OCI-M2 (cell line): ENCODE measurements around the gene ACLY.
A peak's percentile ranks its signal among the peaks of the same experiment; 100 is the strongest.
"Not testable (repeated sequence)": the region's sequence is repeated elsewhere in the genome, so short reads cannot be mapped to it uniquely, and the experiment has no call there.

Experiments
- DNase-seq: peaks from one replicate; lab custom pipeline; 2025; ENCODE audit not compliant: unreplicated experiment; lab: John Stamatoyannopoulos, UW

ACLY gene

DNA sequence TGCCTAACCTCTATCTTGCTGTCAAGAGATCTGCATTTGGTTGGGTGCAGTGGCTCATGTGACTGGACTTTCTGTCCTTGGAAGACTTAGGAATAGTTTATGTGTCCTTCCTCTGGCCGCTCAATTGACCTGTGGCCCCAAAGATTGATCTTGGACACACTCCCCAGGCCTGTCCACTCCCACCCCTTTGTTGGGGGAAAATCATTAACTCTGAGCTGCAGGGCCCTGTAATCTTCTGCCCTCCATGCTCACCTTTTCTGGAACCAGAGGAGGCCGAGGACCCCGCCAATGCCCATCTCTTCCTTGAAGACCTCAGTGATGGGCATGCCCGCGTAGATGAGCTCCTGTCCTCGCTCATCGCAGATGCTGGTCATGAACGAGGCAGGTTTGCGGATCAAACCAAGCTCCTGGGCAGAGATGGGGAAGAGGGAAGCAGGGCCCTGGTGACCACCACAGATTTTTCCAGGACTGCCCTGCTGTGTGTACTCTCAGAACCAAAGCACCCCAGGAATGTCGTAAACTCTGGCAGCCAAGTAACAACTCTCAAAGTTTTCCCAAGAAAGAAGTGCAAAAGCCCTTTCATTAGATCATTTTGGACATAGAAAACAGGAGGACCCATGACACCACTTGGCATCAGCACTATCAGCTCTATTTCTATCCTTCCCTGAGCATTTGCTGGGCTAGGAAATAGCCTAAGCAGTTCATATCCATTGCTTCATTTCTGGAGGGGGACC, 45.0 kb downstream of the ACLY start:
- DNase-seq, result no peak

DNA sequence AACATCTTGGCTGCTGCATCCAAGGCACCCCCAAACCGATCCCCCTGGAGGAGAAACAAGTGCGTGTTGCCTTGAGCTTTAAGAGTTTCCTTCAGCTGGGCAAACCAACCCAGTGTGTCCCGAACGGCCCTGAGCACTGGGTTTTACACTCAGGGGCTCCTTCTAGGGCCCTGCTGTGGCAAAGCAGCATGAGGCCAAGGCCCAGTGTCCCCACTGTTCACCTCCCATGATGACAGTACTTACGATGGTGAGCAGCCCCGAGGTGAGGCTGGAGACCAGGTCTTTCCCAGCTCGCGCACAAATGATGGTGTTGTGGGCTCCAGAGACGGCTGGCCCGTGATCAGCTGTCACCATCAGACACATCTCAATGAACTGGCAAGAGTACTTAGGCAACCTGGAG, 47.0 kb downstream of the ACLY start:
- DNase-seq, result no peak

DNA sequence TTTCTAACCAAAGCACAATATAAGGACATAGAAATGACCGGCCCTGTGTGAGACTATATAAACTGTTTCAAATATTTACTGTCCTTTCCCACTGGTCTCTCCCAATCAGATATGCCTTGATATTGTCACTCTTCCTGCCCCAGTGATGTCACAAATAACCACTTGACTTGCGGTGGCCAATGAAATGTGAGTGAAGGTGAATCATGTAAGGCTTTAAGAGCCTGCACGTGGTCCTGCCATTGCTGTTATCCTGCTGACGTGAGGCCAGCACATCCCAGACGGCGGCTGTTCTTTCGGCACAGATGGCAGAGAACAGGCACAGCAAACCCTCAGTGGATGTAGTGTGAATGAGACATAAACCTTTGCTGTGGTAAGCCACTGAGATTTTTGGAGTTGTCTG, 48.1 kb downstream of the ACLY start:
- DNase-seq, result no peak

DNA sequence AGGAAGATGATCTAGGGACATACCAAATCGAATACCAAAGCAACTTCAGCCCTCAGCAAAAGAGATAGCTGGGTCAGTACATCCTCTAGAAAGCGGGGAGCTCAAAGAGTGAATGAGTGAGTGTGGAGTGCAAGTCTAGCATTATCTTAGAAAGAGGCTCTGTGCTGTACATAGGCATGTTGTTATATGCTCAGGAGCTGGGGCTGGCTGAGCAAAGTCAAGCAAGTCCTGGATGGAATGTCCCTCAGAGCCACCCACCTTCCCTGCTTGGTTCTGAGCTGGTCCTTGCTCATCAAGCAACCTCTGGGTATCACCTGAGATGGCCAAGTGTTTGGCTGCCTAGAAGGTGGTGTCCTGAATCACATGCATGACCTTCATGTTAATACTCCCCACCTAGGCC, 48.7 kb downstream of the ACLY start:
- no peak for DNase-seq

DNA sequence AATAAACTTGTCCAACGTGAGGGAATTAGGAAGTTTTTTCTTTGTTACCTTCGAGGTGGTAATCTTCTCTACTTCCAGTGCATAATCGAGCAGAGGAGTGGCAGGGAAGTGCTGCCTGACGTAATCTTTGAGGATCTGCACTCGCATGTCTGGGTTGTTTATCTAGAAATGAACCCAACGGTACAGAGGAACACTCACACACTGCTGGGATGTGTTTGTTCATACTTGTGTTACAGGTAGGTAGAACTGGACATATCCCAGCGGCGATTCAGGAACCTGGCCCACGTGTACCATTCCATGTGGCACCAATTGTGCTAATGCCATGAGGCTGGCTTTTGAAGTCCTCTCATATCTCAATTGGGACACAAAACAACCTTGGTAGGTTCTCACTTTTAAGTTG, 49.3 kb downstream of the ACLY start:
- DNase-seq, result no peak

DNA sequence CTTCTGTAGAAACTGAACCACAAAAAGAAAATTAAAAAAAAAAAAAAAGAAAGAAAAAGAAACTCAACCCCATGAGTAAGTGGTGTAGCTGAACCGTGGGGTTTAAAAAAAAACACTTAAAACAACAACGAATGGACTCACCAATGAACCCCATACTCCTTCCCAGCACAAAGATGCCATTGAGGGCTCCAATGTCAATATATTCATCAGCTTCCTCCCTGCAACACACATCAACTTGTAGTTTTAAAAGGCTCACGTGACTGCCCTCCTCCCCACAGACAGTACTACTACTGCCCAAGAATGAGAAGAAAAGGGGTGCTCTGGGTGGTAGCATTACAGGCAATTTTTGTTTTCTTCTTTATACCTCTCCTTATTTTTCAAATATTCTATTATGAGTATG, 50.2 kb downstream of the ACLY start:
- no peak for DNase-seq

GRCh38 chr17:41865596-41865893, 53.2 kb downstream of the ACLY start:
- no peak for DNase-seq

DNA sequence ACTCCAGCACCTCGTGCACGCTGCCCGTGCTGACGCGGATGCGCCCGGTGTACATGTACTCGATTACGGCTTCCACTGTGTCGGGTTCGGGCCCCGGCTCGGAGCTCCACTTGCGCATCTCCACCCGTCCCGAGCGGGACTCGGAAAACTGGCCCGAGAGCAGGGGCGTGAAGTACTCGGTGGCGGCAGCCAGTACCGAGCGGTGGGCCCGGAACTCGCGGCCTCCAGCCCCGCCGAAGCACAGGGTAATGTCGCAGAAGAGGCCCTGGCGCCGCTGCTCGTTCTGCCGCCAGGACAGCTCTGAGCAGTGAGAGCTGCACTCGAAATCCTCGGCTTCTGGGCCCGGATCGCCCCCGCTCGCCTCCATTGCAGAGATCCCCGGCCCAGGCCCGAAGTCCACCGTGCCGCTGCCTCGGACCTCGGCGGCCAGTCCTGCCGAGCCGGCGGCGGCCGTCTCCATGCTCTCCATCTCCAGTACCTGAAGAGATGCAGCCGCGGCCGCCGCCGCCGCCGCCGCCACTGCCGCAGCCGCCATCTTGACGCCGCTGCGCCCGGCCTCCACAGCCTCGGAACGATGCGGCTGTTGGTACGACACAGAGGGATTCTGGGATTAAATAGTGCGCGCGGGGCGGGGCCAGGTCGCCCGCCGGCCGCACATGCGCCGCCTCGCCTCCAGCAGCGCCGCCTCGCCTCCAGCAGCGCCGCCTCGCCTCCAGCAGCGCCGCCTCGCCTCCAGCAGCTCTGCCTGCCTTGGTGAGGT, 53.7 kb downstream of the ACLY start, which contains the start of gene KLHL11:
Gene KLHL11, minus strand, starts transcription at position 588 of the 760 bp plus-strand sequence. Its CDS starts 53 bp downstream, at position 535.
- DNase-seq, result peak; percentile 35

DNA sequence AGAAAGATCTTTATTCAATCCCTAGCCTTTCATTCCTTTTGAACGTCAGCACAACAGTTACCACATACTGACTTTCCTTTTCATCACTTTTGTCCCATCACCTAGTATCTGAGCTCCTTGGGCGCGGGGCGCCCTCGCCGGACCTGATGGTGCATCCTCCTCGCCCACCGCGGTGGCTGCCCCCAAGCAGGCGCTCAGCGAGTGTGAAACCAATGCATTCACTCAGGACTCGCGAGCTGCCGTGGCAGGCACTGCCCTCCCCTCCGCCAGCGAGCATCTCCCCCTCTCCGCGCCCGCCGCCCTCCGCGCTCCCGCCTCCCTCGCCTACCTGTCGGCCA, 54.3 kb downstream of the ACLY start:
- DNase-seq, result no peak

DNA sequence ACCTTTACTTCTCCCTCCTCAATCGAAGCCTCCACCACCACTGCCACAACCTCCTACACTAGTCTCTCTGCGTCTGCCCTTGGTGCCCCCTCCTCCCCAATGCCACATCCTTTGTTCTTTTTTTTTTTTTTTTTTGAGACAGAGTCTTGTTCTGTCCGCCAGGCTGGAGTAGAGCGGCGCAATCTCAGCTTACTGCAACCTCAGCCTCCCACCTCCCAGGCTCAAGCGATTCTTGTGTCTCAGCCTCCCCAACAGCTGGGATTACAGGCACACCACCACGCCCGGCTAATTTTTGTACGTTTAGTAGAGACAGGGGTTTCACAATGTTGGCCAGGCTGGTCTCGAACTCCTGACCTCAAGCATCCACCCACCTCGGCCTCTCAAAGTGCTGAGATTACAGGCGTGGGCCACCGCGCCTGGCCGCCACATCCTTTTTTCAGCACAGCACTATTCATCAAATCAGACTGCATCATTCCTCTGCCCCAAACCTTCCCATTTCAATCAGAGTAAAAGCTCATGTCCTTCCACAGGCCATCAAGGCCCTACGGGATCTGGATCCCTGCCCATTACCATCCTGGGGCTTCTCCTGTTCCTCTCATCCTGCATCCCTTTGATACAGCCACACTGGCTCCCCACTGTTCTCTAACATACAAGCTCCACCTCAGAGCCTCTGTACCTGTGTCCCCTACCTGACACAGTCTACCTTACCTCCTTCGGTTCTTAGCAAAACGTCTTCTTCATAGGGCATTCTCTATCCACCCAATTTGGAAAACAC, 55.5 kb downstream of the ACLY start:
- no peak for DNase-seq

GRCh38 chr17:41860254-41860931, 58.4 kb downstream of the ACLY start:
- DNase-seq, result no peak

DNA sequence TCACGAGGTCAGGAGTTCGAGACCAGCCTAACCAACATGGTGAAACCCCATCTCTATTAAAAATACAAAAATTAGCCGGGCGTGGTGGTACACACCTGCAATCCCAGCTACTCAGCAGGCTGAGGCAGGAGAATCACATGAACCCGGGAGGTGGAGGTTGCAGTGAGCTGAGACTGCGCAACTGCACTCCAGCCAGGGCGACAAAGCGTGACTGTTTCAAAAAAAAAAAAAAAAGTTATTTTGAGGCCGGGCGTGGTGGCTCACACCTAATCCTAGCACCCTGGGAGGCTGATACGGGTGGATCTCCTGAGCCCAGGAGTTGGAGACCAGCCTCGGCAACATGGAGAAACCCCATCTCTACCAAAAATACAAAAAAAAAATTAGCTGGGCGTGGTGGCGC, 67.4 kb downstream of the ACLY start:
- not testable (repeated sequence) for DNase-seq

DNA sequence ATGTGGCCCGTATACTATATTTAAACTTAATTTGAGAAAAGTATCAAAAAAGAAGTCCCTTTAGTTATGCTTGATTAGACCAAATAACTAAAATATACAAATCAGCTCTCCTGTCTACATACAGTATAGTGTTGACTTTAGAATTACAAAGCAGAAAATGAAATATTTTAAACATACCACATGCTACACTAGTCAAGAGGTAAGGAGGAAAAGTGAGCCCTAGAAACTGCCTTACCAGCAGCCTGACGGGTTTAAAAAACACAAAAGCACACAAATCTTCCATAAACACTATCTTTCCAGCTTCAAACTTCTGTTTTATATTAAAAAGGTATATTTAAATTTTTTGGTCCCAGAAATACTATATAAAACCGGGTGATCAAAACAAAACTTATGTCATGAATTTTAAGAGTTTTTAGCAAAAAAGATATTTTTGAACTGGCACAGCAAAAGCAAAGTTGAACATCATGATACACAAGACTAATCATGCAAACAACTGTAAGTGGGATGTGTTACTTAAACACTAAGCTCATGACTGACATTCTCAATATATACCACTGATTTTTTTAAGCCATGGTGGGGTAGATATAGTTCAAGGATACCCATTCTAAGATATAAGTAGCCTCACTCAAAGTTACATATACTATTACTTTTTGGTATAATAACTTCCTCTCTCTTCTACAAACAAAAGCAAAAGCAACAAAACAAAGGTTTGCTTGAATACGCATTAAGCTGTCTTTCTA, 69.3 kb downstream of the ACLY start:
- no peak for DNase-seq

DNA sequence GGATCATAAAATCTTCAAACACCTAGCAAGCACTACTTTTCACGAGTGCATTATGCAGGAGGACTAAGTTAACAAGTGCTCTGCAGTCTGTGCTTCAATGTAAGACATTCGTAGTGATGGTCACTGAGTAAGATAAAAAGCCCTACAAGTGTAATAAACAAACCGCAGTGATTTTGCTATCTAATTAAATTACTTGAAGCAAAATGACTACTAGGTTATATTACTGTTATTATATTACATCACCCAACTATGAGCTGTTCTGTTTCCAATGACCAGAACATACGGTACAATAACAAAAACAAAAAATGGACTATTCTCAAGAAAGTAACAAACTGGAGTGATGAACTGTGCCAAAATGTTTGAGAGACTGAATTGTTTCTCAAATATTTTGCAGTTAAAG, 70.0 kb downstream of the ACLY start:
- DNase-seq, result no peak

DNA sequence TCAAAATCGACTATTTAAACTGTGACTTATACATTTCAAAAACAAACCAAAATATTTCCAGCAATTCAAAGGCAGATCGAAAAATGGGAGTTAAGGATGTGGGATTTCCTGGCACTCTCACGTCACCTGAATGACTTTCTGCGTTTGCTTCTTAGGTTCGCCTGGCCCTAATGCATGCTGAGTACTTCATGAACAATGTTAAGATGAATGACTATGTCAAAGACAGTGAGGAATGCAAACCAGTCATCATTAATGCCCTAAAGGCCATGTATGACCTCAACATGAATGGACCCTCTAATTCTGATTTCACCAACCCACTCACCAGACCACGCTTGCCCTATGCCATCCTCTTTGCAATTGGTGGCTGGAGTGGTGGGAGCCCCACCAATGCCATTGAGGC, 73.8 kb downstream of the ACLY start:
- no peak for DNase-seq

GRCh38 chr17:41840781-41841180, 78.0 kb downstream of the ACLY start:
- not testable (repeated sequence) for DNase-seq

DNA sequence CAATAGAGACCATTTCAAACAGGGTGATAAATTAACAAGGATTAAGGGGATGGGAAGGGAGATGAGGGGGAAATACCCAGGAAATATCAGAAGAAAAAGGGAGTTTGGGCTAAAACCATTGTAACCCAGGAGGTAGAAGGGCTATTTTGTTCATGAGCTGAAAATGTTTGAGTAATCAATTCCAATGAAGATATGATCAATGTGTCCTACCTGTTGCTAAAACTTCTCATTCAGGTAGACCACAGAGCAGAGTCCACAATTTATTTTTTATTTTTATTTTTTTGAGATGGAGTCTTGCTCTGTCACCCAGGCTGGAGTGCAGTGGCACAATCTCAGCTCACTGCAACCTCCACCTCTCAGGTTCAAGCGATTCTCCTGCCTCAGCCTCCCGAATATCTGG, 79.3 kb downstream of the ACLY start:
- DNase-seq, result not testable (repeated sequence)

DNA sequence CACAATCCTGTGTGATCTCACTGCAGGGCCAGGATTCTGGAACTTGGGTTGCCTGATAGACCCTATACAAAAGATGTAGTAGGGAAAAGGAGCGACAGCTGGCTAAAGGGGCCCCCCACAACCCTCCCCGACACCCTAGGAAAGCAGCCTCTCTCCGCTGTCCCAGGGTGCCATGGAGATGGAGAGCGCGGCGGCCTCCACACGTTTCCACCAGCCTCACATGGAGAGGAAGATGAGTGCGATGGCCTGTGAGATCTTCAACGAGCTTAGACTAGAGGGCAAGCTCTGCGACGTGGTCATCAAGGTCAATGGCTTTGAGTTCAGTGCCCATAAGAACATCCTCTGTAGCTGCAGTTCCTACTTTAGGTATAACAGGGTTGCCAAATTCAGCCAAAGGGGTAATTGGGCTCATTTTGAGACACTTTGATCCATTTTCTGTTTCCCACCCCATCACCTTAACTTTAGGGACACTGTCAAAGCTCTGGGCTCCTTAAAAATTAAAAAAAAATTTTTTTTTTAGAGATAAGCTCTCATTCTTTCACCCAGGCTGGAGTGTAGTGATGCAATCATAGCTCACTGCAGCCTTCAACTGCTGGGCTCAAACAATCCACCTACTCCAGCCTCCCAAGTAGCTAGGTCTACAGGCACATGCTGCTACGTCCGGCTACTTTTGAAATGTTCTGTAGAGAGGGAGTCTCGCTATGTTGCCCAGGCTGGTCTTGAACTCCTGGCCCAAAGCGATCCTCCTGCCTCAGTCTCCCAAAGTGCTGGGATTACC, 80.8 kb downstream of the ACLY start, which contains the start of gene KLHL10:
Gene KLHL10, plus strand, starts transcription at position 65 of the 778 bp plus-strand sequence. Its CDS starts 108 bp downstream, at position 173.
- no peak for DNase-seq

DNA sequence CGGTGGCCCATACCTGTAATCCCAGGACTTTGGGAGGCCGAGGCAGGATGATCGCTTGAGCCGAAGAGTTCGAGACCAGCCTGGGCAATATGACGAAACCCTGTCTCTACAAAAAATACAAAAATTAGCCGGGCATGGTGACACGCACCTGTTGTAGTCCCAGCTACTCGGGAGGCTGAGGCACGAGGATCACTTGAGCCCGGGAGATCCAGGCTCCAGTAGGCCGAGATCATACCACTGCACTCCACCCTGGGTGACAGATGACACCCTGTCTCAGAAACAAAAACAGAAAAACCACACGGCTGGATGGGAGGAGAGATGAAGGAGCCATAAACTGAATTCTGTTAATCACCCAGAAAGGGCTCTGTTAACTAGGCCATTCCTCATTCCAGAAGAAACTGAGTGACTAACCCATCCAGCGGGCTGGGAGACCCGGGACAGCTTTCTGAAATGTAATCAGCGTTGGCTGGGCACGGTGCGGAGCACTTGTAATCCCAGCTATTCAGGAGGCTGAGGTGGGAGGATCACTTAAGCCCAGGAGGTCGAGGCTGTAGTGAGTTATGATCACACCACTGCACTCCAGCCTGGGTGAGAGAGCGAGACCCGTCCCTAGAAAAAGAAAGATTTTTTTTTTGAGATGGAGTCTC, 82.1 kb downstream of the ACLY start:
- no peak for DNase-seq
